ENCODE measurements around the gene C6orf141. TPM values are rescaled to one million over a fixed set of nuclear protein-coding genes. Genes with fewer than 3 reads are reported as not detected.

C6orf141 gene
- total and polyA plus RNA-seq, 2 of the 8 experiments (the other 6 are each of a cell fraction or from before 2014, with no cell fraction given), result 7.6 to 16.1 TPM

DNA sequence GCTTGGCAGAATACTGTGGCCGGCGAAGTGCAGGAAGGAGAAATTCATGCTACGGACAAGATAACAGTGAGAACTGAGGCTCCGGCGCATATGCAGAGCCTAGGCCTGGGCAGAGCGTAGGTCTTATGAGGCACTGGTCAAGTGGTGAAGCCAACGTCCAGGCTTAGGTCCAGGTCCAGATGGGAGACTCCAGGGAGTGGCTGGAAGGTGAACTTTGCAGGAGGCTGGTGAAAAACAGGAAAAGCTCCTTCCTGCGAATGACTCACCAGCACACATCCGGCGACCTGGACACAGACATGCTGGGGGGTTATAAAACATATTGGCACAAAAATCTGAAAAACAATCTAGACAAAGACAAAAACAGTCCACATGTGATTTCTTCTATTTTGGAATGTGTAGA lies 15.4 kb downstream of the C6orf141 start (continued):
- TF ChIP-seq, protein P1, sequence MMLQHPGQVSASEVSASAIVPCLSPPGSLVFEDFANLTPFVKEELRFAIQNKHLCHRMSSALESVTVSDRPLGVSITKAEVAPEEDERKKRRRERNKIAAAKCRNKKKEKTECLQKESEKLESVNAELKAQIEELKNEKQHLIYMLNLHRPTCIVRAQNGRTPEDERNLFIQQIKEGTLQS (IDR thresholded peaks at IDR 0.05; ENCODE audit: insufficient read depth, low read depth, low read length), result no peak
- no peak for TF ChIP-seq NRF1 (IDR thresholded peaks at IDR 0.05; ENCODE audit: low read depth, low read length)
- no peak for TF ChIP-seq GTF2F1 (IDR thresholded peaks at IDR 0.05; ENCODE audit: borderline replicate concordance, low read depth, low read length)
- TF ChIP-seq POU5F1 (IDR thresholded peaks at IDR 0.05; ENCODE audit: low read depth, low read length), result no peak
- no peak for TF ChIP-seq RFX5 (IDR thresholded peaks at IDR 0.05; ENCODE audit: borderline replicate concordance, low read depth, low read length)
